WTC11 (cell line): Measurements from ENCODE around the gene SLIT1. TPM values are rescaled to one million over a fixed set of nuclear protein-coding genes. Genes with fewer than 3 reads are reported as not detected.

Experiments
- ATAC-seq: fragments of 200-7000 bp; cut with Tn5 transposase; 2 replicates; pipeline ENCODE4 v1.10.0; 2021; ENCODE audit warnings: mild to moderate bottlenecking, moderate library complexity
- CTCF ChIA-PET: fragments of 300-600 bp; sonication (Branson Sonifier 250); formaldehyde crosslinking; loops from one replicate; lab custom pipeline; 2021; ENCODE audit warnings: antibody characterized with exemption; lab: Charles Lee
- POLR2A ChIA-PET: fragments of 350-600 bp; sonication (Branson Sonifier 250); formaldehyde crosslinking; loops from one replicate; lab custom pipeline; 2021; ENCODE audit warnings: antibody characterized with exemption; lab: Charles Lee
- DNase-seq: peaks from one replicate; pipeline ENCODE4 v3.0.0; 2021; ENCODE audit warnings: low spot score
- H3K27ac Mint-ChIP-seq: 2 replicates; pipeline ENCODE4 v1.8.0; 2021; ENCODE audit warnings: mixed read lengths
- H3K27me3 Mint-ChIP-seq: 2 replicates; pipeline ENCODE4 v1.8.0; 2021; ENCODE audit warnings: low read depth, mild to moderate bottlenecking, moderate library complexity, mixed read lengths
- H3K36me3 Mint-ChIP-seq: 2 replicates; pipeline ENCODE4 v1.8.0; 2021; ENCODE audit warnings: mixed read lengths
- H3K4me1 Mint-ChIP-seq: 2 replicates; pipeline ENCODE4 v1.8.0; 2022; ENCODE audit warnings: mixed read lengths
- H3K4me3 Mint-ChIP-seq: 2 replicates; pipeline ENCODE4 v1.8.0; 2021; ENCODE audit warnings: mild to moderate bottlenecking, moderate library complexity, mixed read lengths
- H3K9me3 Mint-ChIP-seq: 2 replicates; pipeline ENCODE4 v1.8.0; 2021; ENCODE audit warnings: mixed read lengths
- AFF4 ChIP-seq: sonication (generic); formaldehyde crosslinking; IDR thresholded peaks from 2 replicates; pipeline ENCODE4 v1.8.1; 2023; ENCODE audit warnings: mild to moderate bottlenecking, missing genetic modification reagents, borderline replicate concordance
- ARID4B ChIP-seq: sonication (generic); formaldehyde crosslinking; IDR thresholded peaks from 2 replicates; pipeline ENCODE4 v1.8.0; 2023; ENCODE audit warnings: missing genetic modification reagents, mild to moderate bottlenecking, borderline replicate concordance
- HMGXB4 ChIP-seq: sonication (generic); formaldehyde crosslinking; IDR thresholded peaks from 2 replicates; pipeline ENCODE4 v1.8.1; 2023; ENCODE audit warnings: mild to moderate bottlenecking, moderate library complexity, missing genetic modification reagents
- NFATC4 ChIP-seq: fragments of 250-450 bp; sonication (Bioruptor Pico); IDR thresholded peaks from 2 replicates; pipeline ENCODE4 v1.9.0; 2021; ENCODE audit warnings: mild to moderate bottlenecking
- NR2C2 ChIP-seq: sonication (generic); formaldehyde crosslinking; IDR thresholded peaks from 2 replicates; pipeline ENCODE4 v1.8.0; 2022; ENCODE audit warnings: mild to moderate bottlenecking, missing genetic modification reagents
- TEAD1 ChIP-seq: sonication (generic); formaldehyde crosslinking; IDR thresholded peaks from 2 replicates; pipeline ENCODE4 v1.8.0; 2022; ENCODE audit warnings: mild to moderate bottlenecking, missing genetic modification reagents
- ZNF317 ChIP-seq: sonication (generic); formaldehyde crosslinking; IDR thresholded peaks from 2 replicates; pipeline ENCODE4 v1.8.1; 2023; ENCODE audit warnings: low read depth, mild to moderate bottlenecking, moderate library complexity, missing genetic modification reagents, borderline replicate concordance
- ZNF671 ChIP-seq: fragments of 250-450 bp; sonication (Bioruptor Pico); IDR thresholded peaks from 2 replicates; pipeline ENCODE4 v1.8.0; 2021; ENCODE audit warnings: mild to moderate bottlenecking
- total RNA-seq: library from RNA; stranded (reverse); gene quantifications from 3 replicates; pipeline ENCODE4 v1.2.3, GENCODE V29; 2021
- TF ChIP-seq, protein P1 (sequence below): sonication (generic); formaldehyde crosslinking; IDR thresholded peaks from 2 replicates; pipeline ENCODE4 v1.8.1; 2022; ENCODE audit warnings: low read depth, mild to moderate bottlenecking, moderate library complexity, missing genetic modification reagents, borderline replicate concordance
- TF ChIP-seq, protein P2 (sequence below): sonication (generic); formaldehyde crosslinking; IDR thresholded peaks from 2 replicates; pipeline ENCODE4 v1.8.1; 2022; ENCODE audit warnings: missing genetic modification reagents, borderline replicate concordance
- TF ChIP-seq, protein P3 (sequence below): fragments of 200-600 bp; IDR thresholded peaks from 2 replicates; pipeline ENCODE4 v1.8.0; 2022; ENCODE audit warnings: antibody characterized with exemption

Gene SLIT1
- total RNA-seq, 1 experiment from 2014 or later: 1.6 TPM

DNA sequence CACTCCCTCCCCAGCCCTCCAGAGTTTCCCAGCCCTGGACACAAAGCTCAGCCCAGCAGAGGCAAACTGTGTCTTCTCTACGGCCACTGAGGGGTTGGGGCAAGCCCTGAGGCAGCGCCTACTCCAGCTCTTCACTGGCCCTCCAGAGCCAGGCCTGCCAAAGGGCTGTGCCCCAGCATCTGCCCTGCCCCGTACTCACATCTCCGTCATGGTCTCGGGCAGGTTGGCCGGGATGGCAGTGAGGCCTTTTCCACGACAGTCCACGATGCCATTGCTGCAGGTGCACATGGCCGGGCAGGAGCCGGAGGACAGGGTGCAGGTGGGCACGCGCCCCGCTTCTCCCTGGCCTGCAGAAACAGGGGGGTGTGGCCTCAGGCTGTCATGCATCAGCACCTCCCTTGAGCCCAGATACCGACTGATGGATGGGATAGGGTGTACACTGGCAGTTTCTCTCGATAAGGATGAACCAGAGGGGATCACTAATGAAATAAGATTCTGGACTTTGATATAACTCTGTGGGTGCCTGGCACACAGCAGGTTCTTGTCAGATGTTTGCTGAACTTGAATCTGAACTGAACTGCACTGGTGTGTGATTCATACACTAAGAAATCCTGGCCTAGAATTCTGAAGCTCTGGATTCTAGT lies 125.2 kb downstream of the SLIT1 start:
- ChIA-PET CTCF (interaction anchor here (0.7 to 5.4 kb wide), 15 partner anchors 8 to 421 kb away, joined by 3 to 59 read pairs (median 8); partner anchors contain the start of gene SLIT1), POLR2A (interaction anchor here (0.8 kb wide), 1 partner anchor 80 kb away, joined by 3 read pairs; no protein-coding TSS in a partner anchor)
- Mint-ChIP-seq H3K9me3 (no peaks in the 10 kb centered on the region), H3K4me1 (peaks cover 8% of the 10 kb centered on the region), H3K4me3 (no peak overlapping the region), H3K36me3 (no peaks in the 10 kb centered on the region), H3K27ac (no peak overlapping the region), H3K27me3 (no peaks in the 10 kb centered on the region)
- no peak for TF ChIP-seq AFF4 (CRISPR knock-in tag)
- TF ChIP-seq ZNF671 (CRISPR knock-in tag): no peak
- TF ChIP-seq NR2C2 (CRISPR knock-in tag): no peak
- TF ChIP-seq TEAD1 (CRISPR knock-in tag): no peak
- no peak for TF ChIP-seq NFATC4 (CRISPR knock-in tag)
- TF ChIP-seq ARID4B (CRISPR knock-in tag): no peak
- TF ChIP-seq, protein P1, sequence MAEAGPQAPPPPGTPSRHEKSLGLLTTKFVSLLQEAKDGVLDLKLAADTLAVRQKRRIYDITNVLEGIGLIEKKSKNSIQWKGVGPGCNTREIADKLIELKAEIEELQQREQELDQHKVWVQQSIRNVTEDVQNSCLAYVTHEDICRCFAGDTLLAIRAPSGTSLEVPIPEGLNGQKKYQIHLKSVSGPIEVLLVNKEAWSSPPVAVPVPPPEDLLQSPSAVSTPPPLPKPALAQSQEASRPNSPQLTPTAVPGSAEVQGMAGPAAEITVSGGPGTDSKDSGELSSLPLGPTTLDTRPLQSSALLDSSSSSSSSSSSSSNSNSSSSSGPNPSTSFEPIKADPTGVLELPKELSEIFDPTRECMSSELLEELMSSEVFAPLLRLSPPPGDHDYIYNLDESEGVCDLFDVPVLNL: no peak
- TF ChIP-seq, protein P2, sequence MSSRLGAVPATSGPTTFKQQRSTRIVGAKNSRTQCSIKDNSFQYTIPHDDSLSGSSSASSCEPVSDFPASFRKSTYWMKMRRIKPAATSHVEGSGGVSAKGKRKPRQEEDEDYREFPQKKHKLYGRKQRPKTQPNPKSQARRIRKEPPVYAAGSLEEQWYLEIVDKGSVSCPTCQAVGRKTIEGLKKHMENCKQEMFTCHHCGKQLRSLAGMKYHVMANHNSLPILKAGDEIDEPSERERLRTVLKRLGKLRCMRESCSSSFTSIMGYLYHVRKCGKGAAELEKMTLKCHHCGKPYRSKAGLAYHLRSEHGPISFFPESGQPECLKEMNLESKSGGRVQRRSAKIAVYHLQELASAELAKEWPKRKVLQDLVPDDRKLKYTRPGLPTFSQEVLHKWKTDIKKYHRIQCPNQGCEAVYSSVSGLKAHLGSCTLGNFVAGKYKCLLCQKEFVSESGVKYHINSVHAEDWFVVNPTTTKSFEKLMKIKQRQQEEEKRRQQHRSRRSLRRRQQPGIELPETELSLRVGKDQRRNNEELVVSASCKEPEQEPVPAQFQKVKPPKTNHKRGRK: no peak
- TF ChIP-seq, protein P3, sequence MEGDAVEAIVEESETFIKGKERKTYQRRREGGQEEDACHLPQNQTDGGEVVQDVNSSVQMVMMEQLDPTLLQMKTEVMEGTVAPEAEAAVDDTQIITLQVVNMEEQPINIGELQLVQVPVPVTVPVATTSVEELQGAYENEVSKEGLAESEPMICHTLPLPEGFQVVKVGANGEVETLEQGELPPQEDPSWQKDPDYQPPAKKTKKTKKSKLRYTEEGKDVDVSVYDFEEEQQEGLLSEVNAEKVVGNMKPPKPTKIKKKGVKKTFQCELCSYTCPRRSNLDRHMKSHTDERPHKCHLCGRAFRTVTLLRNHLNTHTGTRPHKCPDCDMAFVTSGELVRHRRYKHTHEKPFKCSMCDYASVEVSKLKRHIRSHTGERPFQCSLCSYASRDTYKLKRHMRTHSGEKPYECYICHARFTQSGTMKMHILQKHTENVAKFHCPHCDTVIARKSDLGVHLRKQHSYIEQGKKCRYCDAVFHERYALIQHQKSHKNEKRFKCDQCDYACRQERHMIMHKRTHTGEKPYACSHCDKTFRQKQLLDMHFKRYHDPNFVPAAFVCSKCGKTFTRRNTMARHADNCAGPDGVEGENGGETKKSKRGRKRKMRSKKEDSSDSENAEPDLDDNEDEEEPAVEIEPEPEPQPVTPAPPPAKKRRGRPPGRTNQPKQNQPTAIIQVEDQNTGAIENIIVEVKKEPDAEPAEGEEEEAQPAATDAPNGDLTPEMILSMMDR: no peak
- no peak for TF ChIP-seq ZNF317
- no peak for TF ChIP-seq HMGXB4 (CRISPR knock-in tag)
- ATAC-seq (no peak), DNase-seq (no peak)
